ENCODE measurements around the gene EBF3.

The EBF3 gene

DNA sequence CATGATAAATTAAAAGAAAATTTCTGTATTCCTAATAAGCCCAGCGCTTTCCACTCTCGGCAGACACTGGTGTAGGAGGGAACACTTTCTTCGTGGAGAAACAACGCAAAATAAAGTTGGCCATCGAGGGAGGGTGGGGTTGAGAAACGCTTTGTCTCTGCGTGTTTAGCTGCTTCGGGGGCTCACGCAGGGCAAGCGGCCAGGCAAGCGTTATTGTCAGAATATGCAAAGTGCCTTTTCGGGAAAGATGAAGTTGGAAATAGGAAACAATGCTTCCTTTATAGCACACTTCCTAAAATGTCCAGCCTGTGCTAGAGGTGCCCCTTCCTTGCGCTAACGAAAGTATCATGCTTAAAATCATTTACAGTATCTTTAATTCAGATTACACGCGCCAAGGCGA, 1.9 kb upstream of the EBF3 start:
- Histone ChIP-seq H3K9ac (no peak overlapping the region), H2AFZ (ENCODE audit: low read depth) (no peak overlapping the region), H3K4me1 (ENCODE audit: low read depth, poor library complexity, severe bottlenecking) (no peaks in the 10 kb centered on the region), H3K27ac (no peak overlapping the region), H3K36me3 (ENCODE audit: insufficient read depth) (no peaks in the 10 kb centered on the region), H3K79me2 (ENCODE audit: insufficient read depth, low read depth) (no peaks in the 10 kb centered on the region), H3K4me3 (IDR thresholded peaks at IDR 0.05; ENCODE audit: insufficient read depth, low read depth, low read length) (no peak overlapping the region), H3K27me3 (ENCODE audit: insufficient read depth, low read depth) (peaks cover 17% of the 10 kb centered on the region), H4K20me1 (ENCODE audit: insufficient read depth) (no peaks in the 10 kb centered on the region), H3K4me2 (no peak overlapping the region)
- TF ChIP-seq CTCF (conservative IDR thresholded peaks at IDR 0.05; ENCODE audit: low read depth, low read length): no peak

GRCh38 chr10:129965425-129965808, 1.3 kb upstream of the EBF3 start:
- Histone ChIP-seq H3K4me1 (ENCODE audit: low read depth, poor library complexity, severe bottlenecking) (no peaks in the 10 kb centered on the region), H3K9ac (no peak overlapping the region), H3K4me2 (no peak overlapping the region)

GRCh38 chr10:129964611-129965424, 744 bp upstream of the EBF3 start:
- H3K4me2 ChIP-seq: no peak overlapping the region
- no peak overlapping the region for H3K4me3 ChIP-seq (IDR thresholded peaks at IDR 0.05; ENCODE audit: insufficient read depth, low read depth, low read length)
- H3K27ac ChIP-seq: no peak overlapping the region

More at GRCh38 chr10:129965425-129965808, 1.3 kb upstream of the EBF3 start:
- no peak for TF ChIP-seq CTCF (conservative IDR thresholded peaks at IDR 0.05; ENCODE audit: low read depth, low read length)
- H4K20me1 ChIP-seq (ENCODE audit: insufficient read depth): no peaks in the 10 kb centered on the region
- peaks cover 12% of the 10 kb centered on the region for H3K27me3 ChIP-seq (ENCODE audit: insufficient read depth, low read depth)
- H3K36me3 ChIP-seq (ENCODE audit: insufficient read depth): no peaks in the 10 kb centered on the region
- no peak overlapping the region for H3K4me3 ChIP-seq (IDR thresholded peaks at IDR 0.05; ENCODE audit: insufficient read depth, low read depth, low read length)
- H2AFZ ChIP-seq (ENCODE audit: low read depth): no peak overlapping the region
- no peaks in the 10 kb centered on the region for H3K79me2 ChIP-seq (ENCODE audit: insufficient read depth, low read depth)
- no peak overlapping the region for H3K27ac ChIP-seq

GRCh38 chr10:129962872-129963640, 1.0 kb downstream of the EBF3 start:
- H4K20me1 ChIP-seq (ENCODE audit: insufficient read depth): no peaks in the 10 kb centered on the region
- H2AFZ ChIP-seq (ENCODE audit: low read depth): no peak overlapping the region
- H3K36me3 ChIP-seq (ENCODE audit: insufficient read depth): no peaks in the 10 kb centered on the region
- no peak for TF ChIP-seq CTCF (conservative IDR thresholded peaks at IDR 0.05; ENCODE audit: low read depth, low read length)
- H3K9ac ChIP-seq: no peak overlapping the region
- H3K27ac ChIP-seq: no peak overlapping the region
- H3K79me2 ChIP-seq (ENCODE audit: insufficient read depth, low read depth): no peaks in the 10 kb centered on the region
- H3K27me3 ChIP-seq (ENCODE audit: insufficient read depth, low read depth): peaks cover 4% of the 10 kb centered on the region; the same call in 1 of the 2 replicates
- H3K4me1 ChIP-seq (ENCODE audit: low read depth, poor library complexity, severe bottlenecking): no peaks in the 10 kb centered on the region
- H3K4me3 ChIP-seq (IDR thresholded peaks at IDR 0.05; ENCODE audit: insufficient read depth, low read depth, low read length): no peak overlapping the region
- H3K4me2 ChIP-seq: no peak overlapping the region

More at GRCh38 chr10:129964611-129965424, 744 bp upstream of the EBF3 start:
- Histone ChIP-seq H3K9ac (no peak overlapping the region), H3K27me3 (ENCODE audit: insufficient read depth, low read depth) (peaks cover 6% of the 10 kb centered on the region; the same call in 1 of the 2 replicates), H2AFZ (ENCODE audit: low read depth) (no peak overlapping the region), H3K36me3 (ENCODE audit: insufficient read depth) (no peaks in the 10 kb centered on the region), H3K79me2 (ENCODE audit: insufficient read depth, low read depth) (no peaks in the 10 kb centered on the region), H4K20me1 (ENCODE audit: insufficient read depth) (no peaks in the 10 kb centered on the region), H3K4me1 (ENCODE audit: low read depth, poor library complexity, severe bottlenecking) (no peaks in the 10 kb centered on the region)
- no peak for TF ChIP-seq CTCF (conservative IDR thresholded peaks at IDR 0.05; ENCODE audit: low read depth, low read length)

Data from KMS-11 (cell line).